GM23248 (cell line): ENCODE results near the gene MYO16.

ENCODE experiments used
- EZH2 ChIP-seq: fragments of 200-600 bp; sonication (generic); IDR thresholded peaks from 2 replicates; pipeline ENCODE4 v1.6.1; 2018; ENCODE audit warnings: antibody characterized with exemption, mild to moderate bottlenecking; ENCODE audit not compliant: insufficient read depth, poor library complexity, severe bottlenecking
- EZH2phosphoT487 ChIP-seq: fragments of 200-600 bp; sonication (generic); IDR thresholded peaks from 2 replicates; pipeline ENCODE4 v1.6.1; 2018; ENCODE audit warnings: antibody characterized with exemption, moderate library complexity, mild to moderate bottlenecking, low read depth; ENCODE audit not compliant: insufficient read depth

GRCh38 chr13:109136873-109137272 lies 507.5 kb downstream of the MYO16 start:
- no peak for TF ChIP-seq EZH2
- TF ChIP-seq EZH2phosphoT487: no peak
